ENCODE measurements around the gene MACIR. TPM values are rescaled to one million over a fixed set of nuclear protein-coding genes. Genes with fewer than 3 reads are reported as not detected.

The MACIR gene
- total and polyA plus RNA-seq, 10 of the 15 experiments (the other 5 are each of a cell fraction or from before 2014, with no cell fraction given) = 2.1 to 16.1 (median 10.8) TPM

DNA sequence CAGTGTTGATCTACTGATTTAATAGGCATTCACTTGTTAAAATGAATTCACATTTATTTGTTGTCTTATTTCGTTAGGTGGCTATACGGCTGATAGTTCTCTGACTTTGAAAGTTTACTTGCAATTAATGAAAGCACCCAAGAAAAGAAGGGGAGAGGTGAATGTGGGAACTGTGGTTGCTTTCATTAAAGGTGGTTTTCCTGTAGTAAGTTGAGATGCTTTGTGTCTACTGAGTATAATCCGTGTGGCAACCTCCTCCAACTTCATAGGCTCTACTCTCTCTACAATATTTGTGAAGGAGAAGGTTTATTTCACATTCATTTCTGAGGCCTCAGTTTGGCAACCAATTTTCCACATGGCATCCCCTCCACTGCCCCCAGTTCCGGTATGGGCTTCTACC, 12.8 kb upstream of the MACIR start:
- intact Hi-C loops (cut with micrococcal nuclease; ENCODE audit: unreplicated experiment) (no loop called here), in situ Hi-C loops (cut with MboI) (no loop called here)

More for the DNA sequence above, 12.8 kb upstream of the MACIR start:
- ChIA-PET CTCF (no interaction called here), POLR2A (no interaction called here), RAD21 (ENCODE audit: unreplicated experiment) (no interaction called here), SMC1A (ENCODE audit: uncharacterized antibody, unreplicated experiment) (interaction anchor here (1.0 kb wide), 1 partner anchor 11 kb away, joined by 4 read pairs; no protein-coding TSS in a partner anchor)
- ATAC-seq = no peak
- no TSS peak for BruUV-seq (replicated peaks)
- no peaks in the 10 kb centered on the region; a peak in 1 of 4 replicates for H3K27me3 ChIP-seq (replicated peaks in 1 of 2; ENCODE audit: control insufficient read depth in 2 of 2, insufficient read depth in 2 of 2, low read length in 1 of 2)
- no peak overlapping the region for H3K4me2 ChIP-seq (ENCODE audit: control insufficient read depth, insufficient read depth)
- FAIRE-seq = no peak
- no peak for TF ChIP-seq HDGF (IDR thresholded peaks at IDR 0.05)
- TF ChIP-seq, protein P1, sequence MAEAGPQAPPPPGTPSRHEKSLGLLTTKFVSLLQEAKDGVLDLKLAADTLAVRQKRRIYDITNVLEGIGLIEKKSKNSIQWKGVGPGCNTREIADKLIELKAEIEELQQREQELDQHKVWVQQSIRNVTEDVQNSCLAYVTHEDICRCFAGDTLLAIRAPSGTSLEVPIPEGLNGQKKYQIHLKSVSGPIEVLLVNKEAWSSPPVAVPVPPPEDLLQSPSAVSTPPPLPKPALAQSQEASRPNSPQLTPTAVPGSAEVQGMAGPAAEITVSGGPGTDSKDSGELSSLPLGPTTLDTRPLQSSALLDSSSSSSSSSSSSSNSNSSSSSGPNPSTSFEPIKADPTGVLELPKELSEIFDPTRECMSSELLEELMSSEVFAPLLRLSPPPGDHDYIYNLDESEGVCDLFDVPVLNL (IDR thresholded peaks at IDR 0.05; ENCODE audit: low read depth, low read length) = no peak
- TF ChIP-seq TCF12 (IDR thresholded peaks at IDR 0.05; ENCODE audit: low read depth, low read length) = no peak
- TF ChIP-seq POLR2A (IDR thresholded peaks at IDR 0.05; ENCODE audit: low read depth, low read length) = no peak
- no peak for TF ChIP-seq KLF5 (IDR thresholded peaks at IDR 0.05; ENCODE audit: partially characterized antibody)
- no peak for TF ChIP-seq MTA2 (IDR thresholded peaks at IDR 0.05; ENCODE audit: low read depth)
- TF ChIP-seq, protein P2, sequence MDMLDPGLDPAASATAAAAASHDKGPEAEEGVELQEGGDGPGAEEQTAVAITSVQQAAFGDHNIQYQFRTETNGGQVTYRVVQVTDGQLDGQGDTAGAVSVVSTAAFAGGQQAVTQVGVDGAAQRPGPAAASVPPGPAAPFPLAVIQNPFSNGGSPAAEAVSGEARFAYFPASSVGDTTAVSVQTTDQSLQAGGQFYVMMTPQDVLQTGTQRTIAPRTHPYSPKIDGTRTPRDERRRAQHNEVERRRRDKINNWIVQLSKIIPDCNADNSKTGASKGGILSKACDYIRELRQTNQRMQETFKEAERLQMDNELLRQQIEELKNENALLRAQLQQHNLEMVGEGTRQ (IDR thresholded peaks at IDR 0.05; ENCODE audit: borderline replicate concordance, low read depth, low read length) = no peak
- no peak for TF ChIP-seq SREBF1 (IDR thresholded peaks at IDR 0.05; ENCODE audit: low read length)
- TF ChIP-seq, protein P3, sequence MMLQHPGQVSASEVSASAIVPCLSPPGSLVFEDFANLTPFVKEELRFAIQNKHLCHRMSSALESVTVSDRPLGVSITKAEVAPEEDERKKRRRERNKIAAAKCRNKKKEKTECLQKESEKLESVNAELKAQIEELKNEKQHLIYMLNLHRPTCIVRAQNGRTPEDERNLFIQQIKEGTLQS (IDR thresholded peaks at IDR 0.05; ENCODE audit: borderline replicate concordance, extremely low read depth, low read depth, low read length) = no peak
- no peak for TF ChIP-seq RELA (IDR thresholded peaks at IDR 0.05; ENCODE audit: borderline replicate concordance, partially characterized antibody)
- no peak for TF ChIP-seq SIN3A (IDR thresholded peaks at IDR 0.05; ENCODE audit: low read depth, low read length)
- no peak for TF ChIP-seq BACH1 (IDR thresholded peaks at IDR 0.05; ENCODE audit: borderline replicate concordance)
- no peak for TF ChIP-seq CHD1 (IDR thresholded peaks at IDR 0.05; ENCODE audit: low read depth, low read length)
- TF ChIP-seq IKZF2 (IDR thresholded peaks at IDR 0.05) = no peak
- H3K79me2 ChIP-seq (ENCODE audit: control insufficient read depth, insufficient read depth, low read length) = no peaks in the 10 kb centered on the region
- no peak overlapping the region for H3K9ac ChIP-seq (ENCODE audit: control insufficient read depth, insufficient read depth, low read length)
- no peak overlapping the region for H2AFZ ChIP-seq (ENCODE audit: control insufficient read depth, low read depth, low read length)
- no peaks in the 10 kb centered on the region for H3K4me1 ChIP-seq (ENCODE audit: control insufficient read depth, insufficient read depth, low read length)
- H3K27ac ChIP-seq (ENCODE audit: control insufficient read depth, insufficient read depth) = no peak overlapping the region
- no peak for DNase-seq (ENCODE audit: low read depth, low spot score)
- 45% methylated on average over 4 of the region's 4 CpGs for WGBS (ENCODE audit: insufficient coverage, insufficient replicate concordance, low lambda C conversion rate, missing lambda C conversion rate)
- H4K20me1 ChIP-seq (ENCODE audit: control insufficient read depth, insufficient read depth) = no peaks in the 10 kb centered on the region
- no peaks in the 10 kb centered on the region for H3K36me3 ChIP-seq (ENCODE audit: control insufficient read depth in 2 of 2, insufficient read depth in 2 of 2, low read length in 1 of 2)
- no peak overlapping the region for H3K4me3 ChIP-seq
- no peaks in the 10 kb centered on the region for H3K9me3 ChIP-seq (replicated peaks; ENCODE audit: control insufficient read depth, insufficient read depth, low read length)
